ENCODE measurements around the gene TMEM132D.

- TF ChIP-seq POLR2A (IDR thresholded peaks at IDR 0.05), result no peak
- TF ChIP-seq, protein P1, sequence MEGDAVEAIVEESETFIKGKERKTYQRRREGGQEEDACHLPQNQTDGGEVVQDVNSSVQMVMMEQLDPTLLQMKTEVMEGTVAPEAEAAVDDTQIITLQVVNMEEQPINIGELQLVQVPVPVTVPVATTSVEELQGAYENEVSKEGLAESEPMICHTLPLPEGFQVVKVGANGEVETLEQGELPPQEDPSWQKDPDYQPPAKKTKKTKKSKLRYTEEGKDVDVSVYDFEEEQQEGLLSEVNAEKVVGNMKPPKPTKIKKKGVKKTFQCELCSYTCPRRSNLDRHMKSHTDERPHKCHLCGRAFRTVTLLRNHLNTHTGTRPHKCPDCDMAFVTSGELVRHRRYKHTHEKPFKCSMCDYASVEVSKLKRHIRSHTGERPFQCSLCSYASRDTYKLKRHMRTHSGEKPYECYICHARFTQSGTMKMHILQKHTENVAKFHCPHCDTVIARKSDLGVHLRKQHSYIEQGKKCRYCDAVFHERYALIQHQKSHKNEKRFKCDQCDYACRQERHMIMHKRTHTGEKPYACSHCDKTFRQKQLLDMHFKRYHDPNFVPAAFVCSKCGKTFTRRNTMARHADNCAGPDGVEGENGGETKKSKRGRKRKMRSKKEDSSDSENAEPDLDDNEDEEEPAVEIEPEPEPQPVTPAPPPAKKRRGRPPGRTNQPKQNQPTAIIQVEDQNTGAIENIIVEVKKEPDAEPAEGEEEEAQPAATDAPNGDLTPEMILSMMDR (IDR thresholded peaks at IDR 0.05), result no peak
These were observed 719.5 kb downstream of the TMEM132D start for GRCh38 chr12:129184127-129184928.

Measured in body of pancreas (tissue), 4 donors.